B cell (primary cell): ENCODE data around the gene SEC61B. TPM values are rescaled to one million over a fixed set of nuclear protein-coding genes. Genes with fewer than 3 reads are reported as not detected.

Experiments
- ATAC-seq: fragments of 200-7000 bp; cut with Tn5 transposase; one replicate; pipeline ENCODE4 v1.10.0; 2021; ENCODE audit warnings: low read depth, mild to moderate bottlenecking, moderate number of reproducible peaks, moderate library complexity
- CTCF ChIA-PET: fragments of 350-600 bp; sonication (Branson Sonifier 250); formaldehyde crosslinking; loops from one replicate; lab custom pipeline; 2021; ENCODE audit warnings: antibody characterized with exemption, inconsistent platforms; lab: Charles Lee
- POLR2A ChIA-PET: fragments of 350-600 bp; sonication (Branson Sonifier 250); formaldehyde crosslinking; loops from one replicate; lab custom pipeline; 2021; ENCODE audit warnings: antibody characterized with exemption; lab: Charles Lee
- DNase-seq: peaks from one replicate; pipeline ENCODE4 v3.0.0; 2013
- H2AFZ ChIP-seq: 2 replicates; pipeline ENCODE4 v1.6.1; 2012; ENCODE audit warnings: mild to moderate bottlenecking, low read depth, low read length; ENCODE audit not compliant: insufficient read depth, poor library complexity, severe bottlenecking
- H3K27ac ChIP-seq, 2 donors: 1 replicate in 1 of 2; 2 replicates in 1 of 2; pipeline ENCODE4 v1.5.1; 2012 to 2013; ENCODE audit warnings: low read length in 2 of 2, mild to moderate bottlenecking in 2 of 2, moderate library complexity in 1 of 2
- H3K27me3 ChIP-seq, 4 experiments: fragments of 200-600 bp in 1 of 4; sonication (generic) in 1 of 4; replicated peaks in 1 of 4; 1 replicate in 2 of 4; 2 replicates in 2 of 4; pipeline versions ENCODE4 v1.6.1 to v1.7.0; 2013 to 2016; ENCODE audit warnings: low read length in 3 of 4, mild to moderate bottlenecking in 2 of 4, mixed read lengths in 1 of 4, moderate library complexity in 1 of 4; ENCODE audit not compliant: insufficient read depth in 4 of 4, control insufficient read depth in 3 of 4; ENCODE audit errors: control extremely low read depth in 1 of 4
- H3K36me3 ChIP-seq, 2 experiments: replicated peaks in 1 of 2; 1 replicate in 1 of 2; 2 replicates in 1 of 2; pipeline versions ENCODE4 v1.6.1 to v1.7.1; 2013; ENCODE audit warnings: low read length in 1 of 2; ENCODE audit not compliant: insufficient read depth in 2 of 2, control insufficient read depth in 1 of 2; ENCODE audit errors: control extremely low read depth in 1 of 2, extremely low read depth in 1 of 2
- H3K4me1 ChIP-seq, 2 donors: fragments of 200-600 bp in 1 of 2; sonication (generic) in 1 of 2; 1 replicate in 1 of 2; 2 replicates in 1 of 2; pipeline versions ENCODE4 v1.5.1 to v1.6.1; 2013 to 2017; ENCODE audit warnings: low read length in 2 of 2; ENCODE audit not compliant: control insufficient read depth in 2 of 2, insufficient read depth in 2 of 2
- H3K4me2 ChIP-seq: replicated peaks from 2 replicates; pipeline ENCODE3; 2012; ENCODE audit warnings: mild to moderate bottlenecking, low read depth, low read length; ENCODE audit not compliant: poor library complexity, severe bottlenecking
- H3K4me3 ChIP-seq, 5 experiments: fragments of 200-600 bp in 1 of 5; sonication (generic) in 1 of 5; 1 replicate in 3 of 5; 2 replicates in 2 of 5; pipeline versions ENCODE4 v1.5.1 to v1.7.0; 2011 to 2016; ENCODE audit warnings: low read length in 4 of 5, mild to moderate bottlenecking in 4 of 5, low read depth in 2 of 5, control low read depth in 1 of 5, moderate library complexity in 1 of 5; ENCODE audit not compliant: insufficient read depth in 1 of 5; ENCODE audit errors: control extremely low read depth in 1 of 5, extremely low read depth in 1 of 5
- H3K79me2 ChIP-seq: fragments of 200-600 bp; sonication (generic); one replicate; pipeline ENCODE4 v1.6.0; 2016; ENCODE audit warnings: low read length; ENCODE audit not compliant: control insufficient read depth, insufficient read depth
- H3K9ac ChIP-seq: fragments of 200-600 bp; sonication (generic); 2 replicates; pipeline ENCODE4 v1.6.1; 2017; ENCODE audit warnings: mild to moderate bottlenecking, low read length, moderate library complexity
- H3K9me3 ChIP-seq, 3 donors: one replicate each; pipeline versions ENCODE4 v1.6.1 to v1.7.1; 2013; ENCODE audit warnings: low read length in 2 of 3; ENCODE audit not compliant: control insufficient read depth in 2 of 3, insufficient read depth in 1 of 3; ENCODE audit errors: control extremely low read depth in 1 of 3
- H4K20me1 ChIP-seq: 2 replicates; pipeline ENCODE4 v1.6.0; 2012; ENCODE audit warnings: mild to moderate bottlenecking, low read length; ENCODE audit not compliant: insufficient read depth, control insufficient read depth, poor library complexity, severe bottlenecking
- H3K27ac Mint-ChIP-seq: one replicate; pipeline ENCODE4 v1.8.0; 2021; ENCODE audit warnings: mixed read lengths
- H3K27me3 Mint-ChIP-seq: one replicate; pipeline ENCODE4 v1.8.0; 2021; ENCODE audit warnings: mixed read lengths
- H3K4me1 Mint-ChIP-seq: one replicate; pipeline ENCODE4 v1.8.0; 2021; ENCODE audit warnings: mixed read lengths
- H3K4me3 Mint-ChIP-seq: one replicate; pipeline ENCODE4 v1.8.0; 2021; ENCODE audit warnings: mixed read lengths
- H3K9me3 Mint-ChIP-seq: one replicate; pipeline ENCODE4 v1.8.0; 2022; ENCODE audit warnings: mixed read lengths; ENCODE audit not compliant: insufficient read depth
- EZH2 ChIP-seq: IDR thresholded peaks from 2 replicates; pipeline ENCODE4 v1.6.1; 2012; ENCODE audit warnings: borderline replicate concordance, low read depth, mild to moderate bottlenecking, moderate library complexity, low read length; ENCODE audit not compliant: insufficient read depth, poor library complexity, severe bottlenecking
- WGBS: methylation state at CpG from one replicate; pipeline ENCODE4 v1.1.5; 2013; ENCODE audit warnings: missing lambda C conversion rate; ENCODE audit not compliant: insufficient coverage; 5-methylcytosine and 5-hydroxymethylcytosine counted together
- intact Hi-C: fragments of 100-400 bp; cut with micrococcal nuclease; formaldehyde crosslinking; loops from one replicate; pipeline ENCODE4 v1.10.0; 2022
- polyA plus RNA-seq: library from polyadenylated mRNA; depleted of rRNA; stranded (reverse); fragments of >200 nt; gene quantifications from 2 replicates; pipeline ENCODE4 v1.2.3, GENCODE V29; 2012
- total RNA-seq, 2 donors: library from RNA; stranded (reverse); fragments of 120-200 nt in 1 of 2; gene quantifications; 1 replicate in 1 of 2; 2 replicates in 1 of 2; pipeline versions ENCODE4 v1.2.3 to v1.2.4, GENCODE V29; 2013 to 2022
- TF ChIP-seq, protein P1 (sequence below): fragments of 200-600 bp; IDR thresholded peaks from one replicate; pipeline ENCODE4 v1.8.0; 2022; ENCODE audit warnings: antibody characterized with exemption, mild to moderate bottlenecking

Gene SEC61B
- total and polyA plus RNA-seq, 2 donors (not counting 1 experiment from before 2014, with no cell fraction given) = 70.2 to 92.1 TPM

- no peaks in the 10 kb centered on the region for H3K9me3 Mint-ChIP-seq
- no peak overlapping the region for H2AFZ ChIP-seq
- no peak for TF ChIP-seq EZH2
- TF ChIP-seq, protein P1, sequence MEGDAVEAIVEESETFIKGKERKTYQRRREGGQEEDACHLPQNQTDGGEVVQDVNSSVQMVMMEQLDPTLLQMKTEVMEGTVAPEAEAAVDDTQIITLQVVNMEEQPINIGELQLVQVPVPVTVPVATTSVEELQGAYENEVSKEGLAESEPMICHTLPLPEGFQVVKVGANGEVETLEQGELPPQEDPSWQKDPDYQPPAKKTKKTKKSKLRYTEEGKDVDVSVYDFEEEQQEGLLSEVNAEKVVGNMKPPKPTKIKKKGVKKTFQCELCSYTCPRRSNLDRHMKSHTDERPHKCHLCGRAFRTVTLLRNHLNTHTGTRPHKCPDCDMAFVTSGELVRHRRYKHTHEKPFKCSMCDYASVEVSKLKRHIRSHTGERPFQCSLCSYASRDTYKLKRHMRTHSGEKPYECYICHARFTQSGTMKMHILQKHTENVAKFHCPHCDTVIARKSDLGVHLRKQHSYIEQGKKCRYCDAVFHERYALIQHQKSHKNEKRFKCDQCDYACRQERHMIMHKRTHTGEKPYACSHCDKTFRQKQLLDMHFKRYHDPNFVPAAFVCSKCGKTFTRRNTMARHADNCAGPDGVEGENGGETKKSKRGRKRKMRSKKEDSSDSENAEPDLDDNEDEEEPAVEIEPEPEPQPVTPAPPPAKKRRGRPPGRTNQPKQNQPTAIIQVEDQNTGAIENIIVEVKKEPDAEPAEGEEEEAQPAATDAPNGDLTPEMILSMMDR = no peak
- intact Hi-C loops = loop anchor here (5.0 to 10.0 kb wide), 3 partner anchors 334 to 904 kb away; no protein-coding TSS in a partner anchor
- peaks cover 84% of the 10 kb centered on the region for H3K4me1 Mint-ChIP-seq
- no peak overlapping the region for H3K4me2 ChIP-seq
- H3K9ac ChIP-seq = no peak overlapping the region
- peak overlapping the region; percentile 85 for H3K27ac Mint-ChIP-seq
- no peaks in the 10 kb centered on the region for H3K27me3 ChIP-seq
- peaks cover 28 to 47% of the 10 kb centered on the region in 2 donors for H3K4me1 ChIP-seq
- H4K20me1 ChIP-seq = no peaks in the 10 kb centered on the region
- H3K36me3 ChIP-seq = no peaks in the 10 kb centered on the region
- no peak for ATAC-seq
- no peak overlapping the region for H3K4me3 ChIP-seq
- ChIA-PET CTCF (interaction anchor here (1.5 to 11.1 kb wide), 2 partner anchors 16 to 78 kb away, joined by 4 to 185 read pairs; no protein-coding TSS in a partner anchor), POLR2A (no interaction called here)
- no peak overlapping the region for H3K4me3 Mint-ChIP-seq
- H3K27me3 Mint-ChIP-seq = no peaks in the 10 kb centered on the region
- WGBS = 94% methylated on average over 6 of the region's 9 CpGs
- H3K27ac ChIP-seq = no peak overlapping the region
- no peak for DNase-seq
- no peaks in the 10 kb centered on the region for H3K9me3 ChIP-seq
- no peaks in the 10 kb centered on the region for H3K79me2 ChIP-seq
Measured at GRCh38 chr9:99180662-99181061, 41.4 kb upstream of the SEC61B start.

- Histone ChIP-seq H3K79me2 (no peaks in the 10 kb centered on the region), H3K36me3 (no peaks in the 10 kb centered on the region), H3K9ac (no peak overlapping the region), H3K4me1 (peaks cover 28 to 52% of the 10 kb centered on the region in 2 donors), H2AFZ (peak overlapping the region; percentile 48), H3K27me3 (no peaks in the 10 kb centered on the region), H4K20me1 (no peaks in the 10 kb centered on the region), H3K4me2 (peak overlapping the region; percentile 48), H3K4me3 (no peak overlapping the region), H3K27ac (peak overlapping the region in 1 of 2 donors; percentile 5), H3K9me3 (no peaks in the 10 kb centered on the region)
- ChIA-PET POLR2A (interaction anchor here (1.0 kb wide), 3 partner anchors 17 to 639 kb away, joined by 3 read pairs; no protein-coding TSS in a partner anchor), CTCF (interaction anchor here (0.5 to 11.1 kb wide), 11 partner anchors 8 to 1141 kb away, joined by 3 to 185 read pairs (median 5); partner anchors contain the start of genes ALG2, NR4A3 and SEC61B)
- peak overlapping the region; percentile 58 for H3K4me3 Mint-ChIP-seq
- no peaks in the 10 kb centered on the region for H3K9me3 Mint-ChIP-seq
- H3K27me3 Mint-ChIP-seq = no peaks in the 10 kb centered on the region
- H3K4me1 Mint-ChIP-seq = peaks cover 89% of the 10 kb centered on the region
- TF ChIP-seq, protein P1 = no peak
- TF ChIP-seq EZH2 = no peak
- intact Hi-C loops = loop anchor here (5.0 to 10.0 kb wide), 3 partner anchors 334 to 904 kb away; no protein-coding TSS in a partner anchor
- DNase-seq (no peak), ATAC-seq (no peak)
- 100% methylated on average over 1 of the region's 2 CpGs for WGBS
- peak overlapping the region; percentile 85 for H3K27ac Mint-ChIP-seq
Measured at GRCh38 chr9:99181206-99181605, 40.9 kb upstream of the SEC61B start.
